Activated CD4-positive, CD25-positive, alpha-beta regulatory T cell treated with anti-CD3 and anti-CD28 coated beads, Interleukin-2, amount 50 U/mL, for 16 hours (primary cell): ENCODE data around the gene COL9A3.

Source experiments
- DNase-seq: peaks from one replicate; pipeline ENCODE4 v3.0.0-alpha.2; 2020; ENCODE audit warnings: low read depth, low spot score

The COL9A3 gene

DNA sequence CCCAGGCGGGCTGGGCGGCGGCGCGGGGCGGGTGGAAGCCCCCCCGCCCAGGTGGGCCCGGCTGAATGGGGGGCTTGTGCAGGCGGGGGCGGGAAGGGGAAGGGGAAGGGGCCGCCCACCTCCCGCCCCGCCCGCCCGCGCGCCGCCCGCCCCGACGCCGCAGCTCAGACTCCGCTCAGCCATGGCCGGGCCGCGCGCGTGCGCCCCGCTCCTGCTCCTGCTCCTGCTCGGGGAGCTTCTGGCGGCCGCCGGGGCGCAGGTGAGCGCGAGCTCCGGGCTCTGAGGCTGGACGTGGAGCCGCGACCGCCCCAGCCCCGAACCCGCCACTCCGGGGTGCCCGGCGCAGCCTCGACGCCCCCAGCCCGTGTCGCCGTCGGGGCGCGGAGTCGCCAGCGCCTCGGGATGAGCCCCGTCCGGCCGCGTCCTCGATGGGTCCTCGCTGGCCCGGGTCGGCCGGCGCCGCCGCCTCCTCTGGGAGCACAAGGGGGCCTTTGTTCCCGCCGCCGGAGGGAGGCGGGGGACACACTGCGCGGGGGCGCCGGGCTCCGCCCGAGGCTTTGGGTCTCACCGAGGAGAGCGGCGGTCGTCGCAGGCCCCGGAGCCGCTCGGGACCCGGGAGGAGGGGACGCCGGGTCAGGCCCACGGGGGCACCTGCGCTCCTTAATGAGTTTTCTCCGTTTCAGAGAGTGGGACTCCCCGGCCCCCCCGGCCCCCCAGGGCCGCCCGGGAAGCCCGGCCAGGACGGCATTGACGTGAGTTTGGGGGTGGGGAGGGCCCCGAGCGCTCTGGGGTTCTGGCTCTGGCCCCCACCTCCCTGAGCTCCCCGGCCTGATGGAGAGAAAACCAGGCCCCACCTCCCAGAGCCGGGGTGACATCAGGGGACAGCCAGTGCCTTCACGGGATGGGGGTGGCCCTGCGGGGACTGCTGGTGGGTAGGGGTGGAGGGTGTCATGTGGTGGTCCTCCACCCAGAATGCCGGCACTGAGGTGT is at the start of gene COL9A3:
TSS of gene COL9A3 (plus strand) at position 167 of the 990 bp plus-strand sequence. CDS start at position 182, 15 bp downstream.
- no peak for DNase-seq

DNA sequence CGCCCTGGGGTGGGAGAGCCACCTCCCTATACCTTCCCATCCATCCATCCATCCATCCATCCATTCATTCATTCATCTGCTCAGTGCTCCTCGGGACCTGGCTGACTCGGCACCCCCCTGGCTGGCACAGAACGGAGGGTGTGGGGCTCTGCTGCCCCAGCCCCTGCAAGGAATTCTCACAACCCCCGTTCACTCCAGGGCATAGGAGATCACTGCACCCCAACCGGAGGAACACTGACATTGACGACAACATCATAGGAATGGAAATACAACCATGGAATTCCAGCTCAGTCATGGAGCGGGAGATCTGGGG is 48.7 kb upstream of the COL9A3 start:
- no peak for DNase-seq

DNA sequence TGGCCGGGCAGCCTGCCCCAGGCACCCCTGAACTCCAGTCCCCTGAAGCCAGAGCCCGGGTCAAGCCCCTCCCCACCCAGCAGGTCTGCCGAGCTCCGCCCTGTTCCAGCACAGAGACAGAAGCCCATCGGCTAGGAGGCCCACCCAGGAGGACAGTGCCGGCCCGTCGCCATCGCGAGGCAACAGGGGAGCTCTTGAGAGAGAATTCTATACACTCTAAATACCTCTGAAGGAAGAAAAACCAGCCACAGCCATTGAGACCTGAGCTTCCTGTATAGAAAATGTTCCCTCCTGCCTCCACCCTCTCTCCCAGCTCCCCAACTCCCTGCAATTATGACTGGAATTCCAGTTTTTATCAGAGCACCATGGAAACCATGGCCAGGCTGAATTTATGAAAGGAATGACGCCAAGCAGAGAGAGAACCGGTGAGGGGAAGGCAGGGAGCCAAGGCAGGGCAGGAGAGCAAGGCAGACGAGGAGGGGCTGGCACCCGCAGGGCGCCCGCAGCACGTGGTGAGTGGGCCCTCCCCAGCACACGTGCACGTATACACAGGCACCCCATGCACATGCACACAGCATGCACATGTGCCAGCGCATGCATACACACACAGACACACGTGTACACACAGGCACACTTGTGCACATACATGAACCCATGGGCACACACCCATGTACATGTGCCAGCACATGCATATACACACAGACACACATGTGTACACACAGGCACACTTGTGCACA is 48.1 kb upstream of the COL9A3 start:
- no peak for DNase-seq

DNA sequence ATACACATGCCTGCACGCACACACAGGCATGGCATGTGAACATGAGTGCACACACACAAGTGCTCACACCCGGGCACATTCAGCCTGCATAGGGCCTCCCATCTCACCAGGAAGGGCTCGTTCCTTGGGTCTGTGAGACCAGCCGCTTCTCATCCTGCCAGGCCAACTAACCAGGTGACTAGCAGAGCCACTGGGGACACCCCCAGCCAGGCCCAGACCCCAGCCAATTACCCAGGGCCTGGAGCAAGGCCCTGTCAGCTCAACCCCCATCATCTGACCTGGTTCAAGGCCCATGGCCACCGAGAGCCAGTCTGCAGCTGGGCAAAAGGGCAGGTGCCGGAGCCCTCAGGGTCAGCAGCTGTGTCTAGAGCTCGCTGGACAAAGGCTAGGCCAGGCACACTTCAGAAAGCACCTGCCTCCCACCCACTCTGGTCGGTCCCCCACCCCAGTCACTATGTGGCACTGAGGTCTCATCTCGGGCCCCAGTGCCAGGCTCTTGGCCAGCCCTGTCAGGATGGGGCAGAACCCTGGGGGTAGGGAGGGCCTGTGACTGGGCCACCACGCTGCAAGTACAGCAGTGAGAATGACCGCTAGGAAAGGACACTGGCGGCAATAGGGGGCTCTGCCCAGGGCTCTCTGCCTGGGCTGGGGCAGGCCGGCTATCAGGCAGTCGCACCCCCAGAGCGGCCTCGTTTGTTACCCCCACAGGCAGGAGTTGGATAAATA is 47.3 kb upstream of the COL9A3 start:
- DNase-seq, result no peak

DNA sequence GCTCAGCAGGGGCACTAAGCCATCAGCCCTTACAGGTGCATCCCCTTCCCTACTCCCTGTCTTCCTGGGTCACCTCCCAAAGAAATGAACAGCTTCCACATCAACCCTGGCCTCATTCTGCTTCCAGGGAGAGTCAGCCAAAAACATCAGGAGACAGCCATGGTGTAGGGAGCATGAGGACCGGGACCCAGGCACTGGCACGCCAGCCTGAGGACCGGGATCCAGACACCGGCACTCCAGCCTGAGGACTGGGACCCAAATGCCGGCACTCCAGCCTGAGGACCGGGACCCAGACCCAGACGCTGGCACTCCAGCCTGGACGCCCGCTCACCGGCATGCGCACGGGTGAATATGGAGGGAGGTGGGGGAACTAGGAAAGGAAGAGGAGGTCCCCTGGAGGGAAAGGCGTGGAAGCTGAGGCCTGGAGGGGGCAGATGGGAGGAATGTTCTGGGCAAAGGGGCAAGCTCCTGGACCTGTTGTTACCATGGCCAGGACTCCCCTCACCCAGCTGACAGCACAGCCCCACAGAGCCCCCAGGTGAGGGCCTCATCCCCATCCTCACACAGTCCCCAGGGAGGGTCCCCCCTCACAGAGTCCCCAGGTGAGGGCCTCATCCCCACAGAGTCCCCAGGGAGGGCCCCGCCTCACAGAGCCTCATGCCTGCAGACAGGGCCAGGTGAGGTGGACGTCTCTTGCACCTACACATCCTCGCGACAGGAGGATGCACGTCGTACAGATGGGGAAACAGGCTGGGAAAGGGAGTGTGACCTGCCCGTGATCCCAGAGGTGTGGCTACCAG is 46.5 kb upstream of the COL9A3 start:
- DNase-seq, result no peak

DNA sequence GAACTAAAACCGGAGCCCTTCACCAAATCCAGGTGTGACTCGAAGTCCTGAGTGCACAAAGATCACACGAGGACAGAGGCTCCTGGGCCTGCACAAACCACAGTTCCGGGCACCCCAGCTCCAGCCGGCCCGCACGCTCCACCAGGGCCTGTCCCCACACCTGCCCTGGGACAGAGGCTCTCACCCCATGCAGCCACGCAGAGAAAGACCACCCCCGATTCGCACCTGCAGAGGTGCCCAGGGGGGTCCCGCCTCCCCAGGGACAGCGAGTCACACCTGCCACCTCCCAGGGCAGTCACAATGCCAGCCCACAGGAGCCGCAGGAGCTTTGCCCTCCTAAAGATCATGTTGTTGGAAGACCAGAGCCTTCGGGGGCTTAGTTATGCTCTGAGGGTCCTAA is 45.9 kb upstream of the COL9A3 start:
- DNase-seq, result no peak

DNA sequence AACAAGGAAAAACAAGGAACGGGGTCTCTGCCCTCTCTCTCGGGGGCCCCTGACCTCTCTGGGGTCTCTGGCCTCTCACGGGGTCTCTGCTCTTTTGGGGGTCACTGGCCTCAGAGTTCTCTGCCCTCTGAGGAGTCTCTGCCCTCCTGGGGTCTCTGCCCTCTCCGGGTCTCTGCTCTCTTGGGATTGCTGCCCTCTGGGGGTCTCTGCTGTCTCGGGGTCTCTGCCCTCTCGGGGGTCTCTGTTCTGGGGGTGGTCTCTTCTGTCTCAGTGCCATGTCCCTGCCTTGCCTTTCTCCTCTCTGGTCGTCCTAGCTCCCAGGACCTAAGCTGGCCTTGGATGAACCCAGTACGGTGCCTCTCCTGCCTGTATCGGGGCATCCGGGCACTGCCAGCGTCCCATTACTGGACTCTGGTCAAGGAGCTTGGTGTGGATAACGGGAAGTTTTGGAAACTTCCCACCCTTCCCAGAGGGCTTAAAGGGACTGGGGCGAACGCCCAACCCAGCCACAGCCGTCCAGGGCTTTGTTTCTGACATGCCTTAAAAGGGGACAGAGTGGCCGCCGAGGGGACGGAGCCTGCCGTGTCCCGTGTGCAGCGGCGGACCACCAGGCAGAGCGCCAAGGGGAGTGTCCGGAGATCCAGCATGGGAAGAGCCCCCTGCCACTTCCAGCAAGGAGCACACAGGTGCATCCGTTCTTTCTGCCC is 45.3 kb upstream of the COL9A3 start:
- DNase-seq, result no peak

DNA sequence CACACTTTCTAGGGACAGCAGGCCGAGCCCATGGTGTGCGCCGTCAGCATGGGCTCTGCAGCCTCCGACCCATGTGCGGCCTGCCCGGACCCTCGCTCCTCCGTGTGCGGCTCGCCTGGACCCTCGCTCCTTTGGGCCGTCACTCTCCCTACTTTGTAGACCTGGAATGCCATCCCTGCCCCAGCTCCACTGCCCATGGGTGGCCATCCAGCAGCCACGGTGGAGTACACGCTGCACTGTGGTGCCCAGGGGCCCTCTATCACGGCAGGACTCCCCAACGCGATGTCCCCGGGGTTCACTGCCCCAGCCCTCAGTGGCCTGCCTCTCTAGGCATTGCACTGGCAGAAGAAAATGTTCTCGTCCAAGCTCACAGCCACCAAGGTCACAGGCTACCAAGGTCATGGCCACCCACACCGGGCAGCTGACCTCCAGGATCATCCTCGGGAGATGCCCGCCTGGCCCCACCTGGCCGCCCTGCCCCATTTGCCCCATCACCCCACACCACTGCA is 44.7 kb upstream of the COL9A3 start:
- no peak for DNase-seq

DNA sequence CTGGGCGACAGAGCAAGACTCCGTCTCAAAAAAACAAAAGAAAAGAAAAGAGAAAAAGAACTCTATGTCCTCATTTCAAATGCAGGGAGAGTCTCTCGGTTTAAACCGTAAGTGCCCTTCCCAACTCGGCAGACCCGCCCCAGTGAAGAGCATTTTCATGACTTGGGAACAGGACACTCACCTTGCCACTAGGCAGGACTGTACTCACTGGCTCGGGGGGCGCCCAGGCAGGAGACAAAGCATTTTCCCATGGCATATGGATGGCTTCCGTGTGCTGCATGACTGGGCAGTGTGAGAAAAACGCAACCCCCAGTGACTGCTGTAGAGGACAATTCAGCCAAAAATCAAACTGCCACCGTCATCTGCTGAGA is 44.2 kb upstream of the COL9A3 start:
- DNase-seq, result no peak

DNA sequence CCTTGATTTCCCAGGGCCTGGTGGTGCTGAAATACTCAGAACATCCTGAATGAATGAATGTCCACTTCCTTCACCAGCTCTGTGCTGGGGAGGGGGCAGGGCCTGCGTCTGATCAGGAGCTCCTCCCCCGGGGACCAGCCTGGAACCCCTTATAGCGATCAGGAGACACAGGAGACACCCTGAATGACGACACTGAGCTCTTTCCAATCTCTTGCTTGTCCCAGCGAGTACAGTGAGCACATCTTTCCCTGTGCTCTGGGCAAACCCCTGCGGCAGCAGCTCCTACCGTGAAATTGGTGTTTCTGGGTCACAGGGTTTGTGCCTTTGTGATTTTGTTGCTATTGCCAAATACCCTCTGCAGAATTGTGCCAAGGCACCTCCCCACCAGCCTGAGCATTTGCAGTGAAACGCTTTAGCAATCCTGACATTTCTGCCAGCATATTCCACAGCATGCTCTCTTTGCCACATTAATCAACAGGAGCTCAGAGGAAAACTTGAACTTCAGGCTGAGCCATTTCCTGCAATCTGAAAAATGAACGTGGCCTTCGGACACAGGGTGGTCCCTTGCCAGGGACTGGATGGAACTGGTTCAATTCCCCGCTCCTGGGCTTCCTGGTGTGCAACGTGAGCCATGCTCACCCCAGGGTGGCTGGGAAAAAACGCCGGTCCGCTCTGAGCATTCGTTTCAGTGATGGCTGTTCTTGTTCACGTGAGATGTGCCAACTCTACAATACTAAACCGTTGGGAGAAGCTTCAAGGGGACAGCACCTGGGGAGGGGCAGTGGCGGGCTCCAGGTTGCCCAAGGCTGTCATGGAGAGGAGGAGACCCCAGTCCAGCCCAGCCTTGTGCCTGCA is 43.6 kb upstream of the COL9A3 start:
- no peak for DNase-seq

DNA sequence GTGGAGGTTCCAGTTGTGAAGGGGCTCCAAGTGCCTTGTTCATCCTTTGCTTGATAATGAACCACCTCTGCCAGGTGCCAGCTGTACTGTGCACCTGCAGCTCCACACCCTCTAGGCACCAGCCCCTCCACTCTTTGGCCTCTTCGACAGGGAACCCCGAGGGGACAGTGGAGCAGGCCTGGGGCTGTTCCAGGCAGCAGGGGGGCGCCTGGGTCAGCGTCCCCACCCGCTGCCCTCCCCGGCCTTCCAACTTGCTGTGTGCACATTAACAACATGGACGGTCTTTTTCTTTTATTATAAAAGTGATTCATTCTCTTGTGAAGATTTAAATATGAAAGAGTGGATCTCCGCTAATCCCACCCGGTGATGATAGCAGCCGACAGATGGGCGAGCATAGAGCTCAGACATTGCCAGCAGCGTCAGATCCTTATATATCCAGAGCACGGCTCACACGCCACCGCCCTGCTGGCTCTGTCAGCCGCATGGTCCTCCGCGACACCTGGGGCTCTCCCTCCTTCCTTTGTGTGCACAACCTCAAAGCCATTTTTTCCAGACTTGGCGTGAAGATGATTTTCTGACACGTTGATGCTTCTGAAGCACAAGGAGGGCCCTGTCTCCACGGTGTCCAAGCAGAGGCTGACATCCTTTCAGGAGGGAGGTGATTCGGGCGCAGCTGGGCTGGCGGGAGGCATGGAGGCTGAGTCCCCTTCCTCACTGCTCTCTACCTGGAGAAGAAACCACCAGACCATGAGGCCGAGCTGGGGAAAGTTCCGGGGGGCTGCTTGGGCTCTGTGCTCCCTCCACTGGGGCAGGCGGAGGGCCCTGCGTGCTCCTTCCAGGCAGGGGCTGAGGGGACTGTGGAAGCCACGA is 42.8 kb upstream of the COL9A3 start:
- no peak for DNase-seq

DNA sequence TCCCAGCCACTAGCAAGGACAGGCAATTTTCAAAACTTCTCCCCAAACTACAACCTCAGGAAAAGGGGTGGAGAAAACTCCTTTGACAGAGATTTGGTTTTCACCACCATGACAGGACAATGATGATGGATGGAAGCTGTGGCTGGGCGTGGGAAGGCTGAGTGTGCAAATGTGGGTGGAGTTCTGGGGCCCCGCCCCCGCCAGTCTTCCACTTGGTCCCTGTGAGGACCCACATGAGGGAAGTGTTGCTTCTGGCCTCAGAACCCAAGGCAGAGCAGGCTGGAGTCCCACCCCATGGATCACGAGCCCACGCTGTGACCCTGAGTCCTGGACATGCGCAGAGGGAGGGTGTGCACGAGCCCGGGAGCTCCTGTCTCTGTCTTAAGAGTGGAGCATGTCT is 42.1 kb upstream of the COL9A3 start:
- no peak for DNase-seq

DNA sequence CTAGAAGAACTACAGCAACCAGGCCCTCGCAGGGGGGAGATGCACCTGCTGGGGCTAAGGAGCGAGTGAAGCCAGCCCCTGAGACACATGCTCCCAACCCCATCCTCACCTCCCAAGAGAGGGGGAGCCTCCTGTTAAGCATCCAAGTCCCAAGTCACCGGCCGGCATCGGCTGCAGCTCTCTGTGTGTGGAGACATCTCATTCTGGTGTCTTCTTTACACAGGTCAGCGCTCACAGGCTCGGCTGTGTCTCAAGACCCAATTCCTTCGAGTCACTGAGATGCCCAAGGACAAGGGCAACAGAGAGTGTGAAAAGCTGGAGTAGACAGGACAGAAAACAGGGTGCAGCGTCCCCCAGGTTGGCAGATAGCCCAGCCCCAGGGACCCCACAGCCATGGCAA is 41.6 kb upstream of the COL9A3 start:
- no peak for DNase-seq

DNA sequence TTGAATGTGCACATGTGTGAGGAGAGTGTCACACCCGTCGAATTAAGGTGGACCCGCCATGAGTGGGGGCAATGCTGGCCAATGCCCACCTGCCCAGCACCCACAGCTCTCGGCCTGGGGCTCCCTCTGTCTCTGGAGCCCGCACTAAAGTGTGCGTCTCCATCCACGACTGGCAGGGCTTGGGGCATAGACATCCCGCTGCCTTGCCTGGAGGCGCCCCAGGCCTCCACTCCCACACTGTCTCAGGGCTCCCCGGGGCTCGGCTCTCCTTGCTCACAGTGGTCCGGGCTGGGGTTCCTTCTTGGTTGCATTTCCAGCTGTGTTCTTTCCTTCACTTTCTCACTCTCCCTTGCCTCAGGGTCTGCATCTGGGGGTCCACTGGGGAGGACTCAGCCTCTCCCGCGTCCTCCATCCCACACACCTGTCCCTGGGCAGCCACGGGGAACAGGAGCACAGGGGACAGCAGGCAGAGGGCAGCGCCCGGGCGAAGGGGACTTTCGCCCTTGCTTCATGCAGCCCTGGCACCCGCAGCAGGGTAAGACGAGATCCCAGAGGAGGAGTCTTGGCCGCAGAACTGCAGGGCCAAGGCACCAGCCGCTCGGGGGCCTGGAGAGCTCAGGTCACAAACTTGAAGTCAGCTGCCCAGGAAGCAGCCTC is 40.7 kb upstream of the COL9A3 start:
- no peak for DNase-seq

DNA sequence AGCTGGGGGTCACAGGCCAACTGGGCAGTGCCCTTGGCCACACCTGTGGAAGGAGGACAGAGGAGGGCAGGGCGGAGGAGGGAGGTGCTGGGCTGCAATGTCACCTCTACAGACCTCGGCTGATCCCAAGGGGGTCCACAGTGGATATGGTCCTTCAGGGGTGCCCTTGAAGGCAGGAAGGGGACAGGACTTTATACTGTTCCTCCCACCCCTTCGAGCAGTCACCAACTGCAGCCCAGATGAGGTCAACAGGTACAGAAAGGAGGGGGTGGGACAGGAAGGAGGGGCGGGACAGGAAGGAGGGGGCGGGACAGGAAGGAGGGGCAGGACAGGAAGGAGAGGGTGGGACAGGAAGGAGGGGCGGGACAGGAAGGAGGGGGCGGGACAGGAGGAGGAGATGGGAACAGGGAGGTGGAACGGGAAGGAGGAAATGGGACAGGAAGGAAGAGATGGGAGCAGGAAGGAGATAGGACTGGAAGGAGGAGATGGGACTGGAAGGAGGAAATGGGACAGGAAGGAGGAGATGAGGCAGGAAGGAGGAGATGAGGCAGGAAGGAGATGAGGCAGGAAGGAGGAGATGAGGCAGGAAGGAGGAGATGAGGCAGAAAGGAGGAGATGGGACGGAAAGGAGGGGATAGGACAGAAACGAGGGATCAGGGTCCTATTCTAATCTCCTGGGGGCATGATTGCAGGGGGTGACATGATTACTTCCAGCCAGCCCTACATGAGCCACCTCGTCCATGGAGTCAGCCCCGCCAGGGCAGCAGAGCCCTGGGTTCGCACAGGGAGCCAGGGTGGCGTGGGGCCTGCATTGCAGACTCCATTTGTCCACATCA is 39.9 kb upstream of the COL9A3 start:
- DNase-seq, result peak; percentile 29

DNA sequence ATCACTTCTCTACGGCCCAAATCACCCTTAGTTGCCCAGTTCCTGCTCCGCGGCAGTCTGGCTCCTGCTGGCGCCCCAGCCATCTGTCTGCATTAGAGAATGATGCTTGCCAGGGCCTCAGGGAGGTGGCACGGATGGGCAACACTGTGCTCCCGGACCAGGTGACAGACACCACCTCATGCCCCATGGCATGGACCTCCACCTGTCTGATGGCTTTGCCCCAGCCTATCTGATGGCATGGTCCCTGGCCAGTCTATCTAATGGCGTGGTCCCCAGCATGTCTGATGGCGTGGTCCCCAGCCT is 39.4 kb upstream of the COL9A3 start:
- no peak for DNase-seq

DNA sequence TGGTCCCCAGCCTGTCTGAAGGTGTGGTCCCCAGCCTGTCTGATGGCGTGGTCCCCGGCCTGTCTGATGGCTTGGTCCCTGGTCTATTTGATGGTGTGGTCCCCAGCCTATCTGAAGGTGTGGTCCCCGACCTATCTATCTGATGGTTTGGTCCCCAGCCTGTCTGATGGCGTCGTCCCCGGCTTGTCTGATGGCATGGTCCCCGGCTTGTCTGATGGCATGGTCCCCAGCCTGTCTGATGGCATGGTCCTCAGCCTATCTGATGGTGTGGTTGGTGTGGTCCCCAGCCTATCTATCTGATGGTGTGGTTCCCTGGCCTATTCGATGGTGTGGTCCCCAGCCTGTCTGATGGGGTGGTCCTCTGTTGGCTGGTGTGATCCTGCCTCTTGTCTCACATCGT is 38.8 kb upstream of the COL9A3 start:
- no peak for DNase-seq
